EH (cell line): ENCODE measurements around the gene SFXN3.
"Not testable (repeated sequence)": the region's sequence is repeated elsewhere in the genome, so short reads cannot be mapped to it uniquely, and the experiment has no call there.

Experiments
- DNase-seq: peaks from one replicate; pipeline ENCODE4 v3.0.0-alpha.2; 2015; ENCODE audit warnings: low read depth

Gene SFXN3

DNA sequence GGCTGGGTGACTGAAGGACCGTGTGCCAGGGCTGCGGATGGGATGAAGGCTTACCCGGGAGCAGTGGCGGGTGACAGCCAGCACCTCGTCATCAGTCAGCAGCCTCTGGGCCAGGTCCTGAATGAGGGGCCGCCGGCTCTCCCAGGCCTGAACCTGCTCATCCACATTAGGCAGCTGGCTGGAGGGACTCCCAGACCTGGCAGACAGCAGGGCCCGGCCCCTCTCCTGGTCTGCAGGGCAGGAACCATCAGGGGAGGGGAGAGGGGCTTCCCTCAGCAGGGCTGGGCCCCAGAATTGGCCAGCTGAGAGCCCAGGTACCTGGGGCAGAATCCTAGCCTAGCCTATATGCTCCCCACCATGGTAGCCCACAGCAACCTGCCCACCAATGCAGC lies 15.5 kb upstream of the SFXN3 start:
- DNase-seq = no peak

DNA sequence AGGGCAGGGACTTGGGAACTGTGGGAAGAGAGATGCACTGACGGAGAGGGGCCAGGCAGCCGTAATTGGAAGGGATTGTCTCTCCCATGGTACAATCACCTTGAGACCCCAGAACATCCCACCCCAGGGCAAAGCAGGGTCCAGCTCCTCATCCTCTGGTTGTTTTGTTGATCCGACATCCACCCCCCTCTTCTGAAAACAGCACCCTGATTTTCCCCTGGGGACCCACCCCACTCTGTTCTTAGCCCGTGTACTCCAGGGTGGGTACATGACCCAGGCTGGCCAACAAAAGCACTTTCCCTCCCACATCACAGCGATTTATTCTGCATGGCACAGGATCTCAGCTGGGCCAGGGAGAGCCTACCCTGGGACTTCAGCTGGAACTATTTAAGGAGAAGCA lies 14.2 kb upstream of the SFXN3 start:
- no peak for DNase-seq

DNA sequence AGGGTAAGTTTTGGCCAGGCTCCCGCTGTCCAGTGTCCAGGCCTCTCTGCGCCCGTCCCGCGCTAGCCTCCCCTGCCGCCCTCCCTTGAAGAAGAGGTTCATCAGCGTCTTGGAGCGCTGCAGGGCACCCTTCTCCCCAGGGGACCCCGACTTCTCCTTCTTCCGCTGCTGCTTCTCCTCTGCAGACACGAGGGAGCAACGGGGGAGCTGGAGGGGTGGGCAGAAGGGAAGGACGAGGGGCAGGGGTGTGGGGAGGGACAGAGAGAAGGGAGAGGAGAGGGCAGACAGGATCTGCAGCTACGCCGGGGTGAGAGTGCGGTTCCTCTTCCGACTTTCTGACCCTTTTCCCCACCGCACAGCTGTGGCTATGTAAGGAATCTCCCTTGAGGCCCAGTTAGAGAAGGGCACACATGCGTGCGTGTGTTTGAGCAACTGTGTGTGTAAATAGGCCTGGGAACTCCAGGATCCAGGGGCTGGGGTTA lies 12.9 kb upstream of the SFXN3 start:
- no peak for DNase-seq

DNA sequence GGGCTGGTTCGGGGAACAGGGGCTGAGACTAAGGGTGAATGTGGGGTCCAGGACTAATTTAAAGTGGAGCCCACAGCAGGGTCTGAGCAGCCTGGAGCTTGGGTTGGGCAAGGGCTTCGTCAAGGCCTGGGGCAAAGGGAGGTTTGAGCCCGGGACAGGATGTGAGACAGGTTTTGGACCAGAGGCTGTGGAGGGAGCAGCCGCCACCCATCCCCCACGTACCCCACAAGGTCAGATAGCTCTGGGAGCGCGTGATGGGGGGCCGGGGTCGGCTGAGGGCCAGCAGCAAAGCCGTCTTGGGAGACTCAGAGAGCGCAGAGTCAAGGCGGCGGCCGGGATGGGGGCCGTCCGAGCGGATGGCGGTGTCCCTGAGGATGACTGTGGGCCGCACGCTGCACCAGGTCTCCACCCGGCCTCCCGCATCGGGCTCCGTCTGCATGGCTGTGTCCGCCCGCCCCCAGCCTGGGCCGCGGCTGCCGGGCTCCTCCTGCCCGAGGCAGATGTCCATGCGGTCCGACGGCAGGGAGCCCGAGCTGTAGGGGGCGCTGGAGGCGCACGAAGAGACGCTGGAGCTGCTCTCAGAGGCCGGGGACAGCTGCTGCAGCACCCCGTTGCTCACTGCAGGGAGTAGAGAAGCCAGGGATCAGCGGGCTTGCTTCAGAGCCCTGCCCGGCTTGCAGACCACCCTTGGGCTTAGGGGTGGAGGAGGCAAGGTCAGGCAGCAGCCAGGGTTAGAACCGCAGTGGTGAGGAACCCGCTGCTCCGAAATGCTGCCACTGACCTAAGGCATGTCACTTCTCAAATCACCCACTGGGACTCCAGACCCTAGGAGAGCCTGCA lies 12.2 kb upstream of the SFXN3 start:
- DNase-seq = peak; percentile 81

DNA sequence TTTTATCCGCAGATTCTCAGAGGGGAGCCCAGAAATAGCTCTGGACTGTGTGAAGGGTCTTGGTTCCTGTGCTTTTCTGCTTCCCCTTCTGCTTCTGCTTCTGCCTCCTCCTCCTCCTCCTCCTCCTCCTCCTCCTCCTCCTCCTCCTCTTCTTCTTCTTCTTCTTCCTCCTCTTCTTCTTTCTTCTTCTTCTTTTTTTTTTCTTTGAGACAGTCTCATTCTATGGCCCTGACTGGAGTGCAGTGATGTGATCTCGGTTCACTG lies 11.7 kb upstream of the SFXN3 start:
- no peak for DNase-seq

DNA sequence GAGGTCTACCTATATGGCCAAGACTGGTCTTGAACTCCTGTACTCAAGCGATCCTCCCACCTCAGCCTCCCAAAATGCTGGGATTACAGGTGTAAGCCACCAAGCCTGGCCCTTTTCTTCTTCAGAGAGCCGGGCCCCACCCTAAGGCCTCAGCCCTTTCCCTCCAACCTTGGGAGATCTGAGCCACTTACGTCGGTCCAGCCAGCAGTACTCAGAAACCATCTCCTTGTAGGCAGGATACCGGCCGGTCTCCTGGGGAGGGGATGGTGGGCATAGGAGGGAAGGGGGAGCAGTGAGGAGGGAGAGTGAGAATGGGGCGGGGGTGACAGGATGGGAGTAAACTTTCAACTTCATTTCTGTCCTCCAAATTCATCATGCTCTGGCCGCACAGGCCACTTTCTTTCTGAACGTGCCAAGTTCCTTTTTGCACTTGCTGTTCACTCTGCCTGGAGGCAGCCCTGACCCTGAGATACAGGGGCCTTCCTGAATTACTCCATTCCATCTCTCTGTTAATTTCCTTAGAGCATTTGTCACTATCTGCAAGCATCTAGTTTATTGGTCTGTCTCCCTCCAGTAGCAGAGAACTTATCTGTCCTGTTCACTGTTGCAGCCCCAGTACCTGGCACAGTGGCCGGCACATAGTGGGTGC lies 10.5 kb upstream of the SFXN3 start:
- DNase-seq = no peak

DNA sequence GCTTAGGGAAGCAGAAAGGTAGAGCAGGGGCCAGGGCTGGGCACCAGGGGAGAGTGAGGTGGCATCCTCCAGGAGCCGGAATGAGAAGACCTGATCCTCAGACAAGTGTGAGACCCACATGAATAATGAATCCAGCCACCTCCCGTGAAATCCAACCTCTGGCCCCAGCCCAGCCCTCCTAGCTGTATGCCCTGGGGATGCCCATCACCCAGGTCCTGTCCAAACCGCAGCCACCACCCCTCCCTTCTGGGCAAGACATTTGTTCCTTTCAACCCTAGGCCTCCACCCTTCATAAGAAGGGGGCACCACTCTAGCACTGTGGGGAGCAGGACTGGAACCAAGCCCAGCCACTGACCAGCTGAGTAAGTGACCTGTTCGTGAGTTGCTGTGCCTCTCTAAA lies 9.8 kb upstream of the SFXN3 start:
- no peak for DNase-seq

DNA sequence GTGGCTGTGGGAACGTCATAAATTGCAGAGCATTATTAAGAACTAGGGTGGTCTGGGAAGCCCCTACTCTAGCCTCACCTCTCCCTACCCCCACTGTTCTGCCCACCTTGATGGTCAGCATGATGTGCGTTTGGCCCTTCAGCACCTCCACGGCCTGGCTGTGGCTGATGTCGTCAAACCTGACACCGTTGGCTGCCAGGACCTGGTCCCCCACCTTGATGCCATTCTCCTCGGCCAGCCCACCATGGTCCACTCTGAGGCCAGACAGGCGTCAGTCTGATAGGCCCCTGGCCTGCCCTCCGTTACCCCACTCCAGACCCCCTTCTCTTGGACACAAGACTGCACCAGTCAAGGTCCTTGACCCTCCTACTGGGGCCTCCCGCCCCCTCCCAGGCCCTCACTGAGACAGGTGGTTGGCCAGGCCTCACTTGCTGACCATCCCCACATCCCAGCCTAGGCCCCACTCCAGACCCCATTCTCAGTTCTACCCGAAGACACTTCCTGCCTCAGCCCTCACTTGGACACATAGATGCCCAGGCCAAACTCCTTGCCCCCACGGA lies 9.3 kb upstream of the SFXN3 start:
- no peak for DNase-seq

DNA sequence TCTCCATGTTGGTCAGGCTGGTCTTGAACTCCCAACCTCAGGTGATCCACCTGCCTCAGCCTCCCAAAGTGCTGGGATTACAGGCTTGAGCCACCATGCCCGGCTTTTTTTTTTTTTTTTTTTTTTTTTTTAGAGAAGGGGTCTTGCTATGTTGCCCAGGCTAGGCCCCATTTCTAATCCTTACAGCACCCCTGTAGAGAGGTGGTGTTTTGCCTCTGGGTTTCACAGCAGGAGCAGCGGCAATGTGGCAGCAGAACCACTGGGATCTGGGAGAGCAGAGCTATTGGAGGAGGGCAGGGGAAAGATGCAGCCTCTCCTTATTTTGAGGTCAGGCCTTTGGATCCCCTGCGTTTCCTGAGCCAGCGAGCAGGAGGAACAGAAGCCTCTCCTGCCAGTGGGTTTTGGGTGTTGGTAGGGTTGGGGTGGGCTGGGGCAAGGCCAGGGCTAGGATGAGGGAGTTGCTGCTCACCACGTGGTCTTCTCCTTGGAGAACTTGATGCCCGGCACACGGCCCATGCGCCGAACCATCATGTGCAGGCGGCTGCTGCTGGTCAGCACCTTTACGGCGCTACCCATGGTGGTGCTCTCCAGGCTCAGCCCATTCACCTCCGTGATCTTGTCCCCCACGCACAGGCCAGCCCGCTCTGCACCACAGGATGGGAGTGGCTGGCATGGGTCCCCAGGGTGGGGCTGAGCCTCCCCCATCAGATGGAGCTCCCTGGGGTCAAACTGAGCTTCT lies 7.9 kb upstream of the SFXN3 start:
- no peak for DNase-seq

DNA sequence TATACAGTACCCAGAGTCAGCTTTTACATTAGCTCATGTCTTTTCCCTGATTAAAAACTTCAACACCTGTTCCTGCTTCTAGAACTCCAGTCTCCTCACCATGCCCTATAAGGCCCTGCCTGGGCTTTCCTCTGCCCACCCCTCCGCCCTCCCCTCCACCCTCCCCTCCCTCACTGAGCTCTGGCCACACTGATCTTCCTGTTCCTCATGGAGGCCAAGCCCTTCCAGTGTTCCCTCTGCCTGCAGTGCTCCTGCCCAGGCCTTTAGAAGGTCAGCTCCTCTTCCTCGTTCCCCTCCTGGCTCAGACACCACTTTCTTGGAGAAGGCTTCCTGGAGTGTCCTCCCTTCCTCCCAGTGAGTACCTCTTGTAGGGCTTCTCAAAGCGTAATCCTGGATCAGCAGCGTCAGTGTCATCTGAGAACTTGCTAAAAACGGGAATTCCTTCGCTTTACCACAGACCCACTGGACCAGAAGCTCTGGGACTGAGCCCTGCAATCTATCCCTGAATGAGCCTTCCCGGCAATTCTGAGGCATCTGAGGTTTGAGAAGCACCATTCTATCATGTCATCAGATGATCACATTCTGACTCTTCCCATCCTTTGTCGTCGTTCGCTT lies 3.8 kb upstream of the SFXN3 start:
- DNase-seq = peak; percentile 34

DNA sequence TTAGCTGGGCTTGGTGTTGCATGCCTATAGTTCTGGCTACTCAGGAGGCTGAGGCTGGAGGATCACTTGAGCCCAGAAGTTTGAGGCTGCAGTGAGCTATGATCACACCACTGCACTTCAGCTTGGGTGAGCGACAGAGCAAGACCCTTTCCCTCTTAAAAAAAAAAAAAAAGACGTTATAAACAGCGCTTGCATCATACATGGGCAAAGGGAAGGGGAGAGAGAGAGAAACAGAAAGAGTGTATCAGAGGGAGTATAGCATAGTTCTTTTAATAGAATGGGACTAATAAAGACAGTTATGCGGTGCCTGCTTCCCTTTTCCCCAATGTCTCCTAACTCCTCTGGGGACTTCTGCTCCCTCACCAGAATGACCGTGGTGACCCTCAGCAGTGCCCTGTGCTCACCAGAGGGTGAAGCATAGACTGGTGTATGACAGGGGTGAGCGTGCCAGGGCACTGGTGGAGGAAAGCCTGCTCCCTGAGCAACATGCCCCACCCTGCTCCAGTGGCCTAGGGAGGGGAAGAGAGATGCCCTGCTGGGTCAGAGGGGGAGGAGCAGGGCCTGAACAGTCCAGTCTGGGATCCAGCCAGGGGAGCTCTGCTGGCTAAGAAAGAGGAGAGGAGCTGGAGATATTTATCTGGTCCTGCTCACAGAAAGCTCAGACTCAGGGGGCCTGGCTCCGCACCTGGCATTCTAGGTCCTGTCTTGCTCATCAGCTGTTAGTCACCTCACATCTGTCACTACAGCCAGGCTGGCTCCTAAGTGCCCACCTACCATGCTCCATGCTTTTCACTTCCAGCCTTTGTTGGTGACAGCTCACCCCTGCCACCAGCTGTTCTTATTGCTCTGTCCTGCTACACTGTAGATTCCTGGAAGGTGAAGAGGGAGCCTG lies 2.3 kb upstream of the SFXN3 start:
- DNase-seq = no peak

DNA sequence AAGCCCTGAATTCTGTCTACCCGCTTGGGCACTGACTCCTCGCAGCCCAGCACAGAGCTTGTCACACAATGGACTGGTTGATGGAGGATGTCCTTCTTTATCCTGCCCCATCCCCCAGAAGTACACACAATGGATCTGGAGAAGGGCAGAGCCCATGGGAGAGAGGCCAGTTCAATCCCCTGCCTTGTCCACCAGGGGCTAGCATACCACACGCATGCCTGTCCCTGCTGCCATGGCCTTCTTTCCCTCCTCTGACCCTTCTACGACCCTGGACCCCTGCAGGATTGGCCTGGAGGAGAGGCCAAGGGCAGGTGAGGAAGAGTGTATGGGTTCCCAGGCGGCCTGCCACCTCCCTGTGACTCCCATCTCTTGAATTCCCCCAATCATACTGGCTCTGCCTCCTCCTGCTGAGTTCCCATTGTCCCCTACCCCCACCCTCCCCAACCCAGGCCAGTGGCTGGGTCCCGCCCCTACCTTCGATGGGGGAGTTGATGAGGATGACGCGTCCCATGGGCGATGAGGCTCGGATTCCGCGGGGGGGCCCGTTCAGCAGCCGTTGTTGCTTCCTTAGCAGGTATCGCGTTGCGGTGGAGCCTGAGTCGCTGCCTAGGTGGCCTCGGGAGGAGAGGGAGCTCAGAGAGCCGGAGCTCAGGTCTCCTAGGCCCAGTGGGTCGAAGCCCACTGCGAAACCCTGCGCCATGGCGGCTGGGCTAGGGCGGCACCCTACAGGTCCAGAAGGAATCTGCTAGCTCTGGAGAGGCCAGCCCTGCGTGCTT lies 1.3 kb upstream of the SFXN3 start:
- DNase-seq = no peak

DNA sequence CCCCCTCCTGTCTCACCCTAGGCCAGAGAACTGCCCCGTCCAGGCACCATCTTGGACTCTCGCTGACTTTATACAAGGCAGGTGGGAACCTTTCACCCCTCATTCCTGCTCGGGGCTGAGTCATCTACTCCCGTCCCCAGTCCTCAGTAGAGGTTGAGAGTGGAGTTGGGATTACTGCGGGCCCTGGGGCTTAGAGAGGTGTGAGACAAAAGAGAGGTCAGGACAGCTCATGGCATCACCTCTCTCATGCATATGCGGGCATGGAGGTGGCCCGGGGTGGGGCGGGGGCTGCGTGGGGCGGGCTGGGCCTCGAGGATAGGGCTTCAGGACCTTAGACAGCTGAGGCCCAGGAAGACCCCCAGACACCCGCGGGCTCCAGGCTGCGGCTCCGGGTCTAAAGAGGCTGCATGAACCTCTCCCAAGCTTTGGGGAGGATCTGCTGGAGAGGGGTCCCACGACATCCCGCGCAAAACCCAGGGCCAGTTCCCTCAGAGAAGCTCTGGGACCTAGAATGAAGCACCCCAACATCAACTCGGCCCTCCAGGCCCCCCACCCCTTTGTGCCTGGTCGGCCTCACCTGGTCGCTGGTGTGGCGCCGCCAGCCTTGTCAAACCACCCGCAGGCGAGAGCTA lies 422 bp upstream of the SFXN3 start:
- DNase-seq = no peak

DNA sequence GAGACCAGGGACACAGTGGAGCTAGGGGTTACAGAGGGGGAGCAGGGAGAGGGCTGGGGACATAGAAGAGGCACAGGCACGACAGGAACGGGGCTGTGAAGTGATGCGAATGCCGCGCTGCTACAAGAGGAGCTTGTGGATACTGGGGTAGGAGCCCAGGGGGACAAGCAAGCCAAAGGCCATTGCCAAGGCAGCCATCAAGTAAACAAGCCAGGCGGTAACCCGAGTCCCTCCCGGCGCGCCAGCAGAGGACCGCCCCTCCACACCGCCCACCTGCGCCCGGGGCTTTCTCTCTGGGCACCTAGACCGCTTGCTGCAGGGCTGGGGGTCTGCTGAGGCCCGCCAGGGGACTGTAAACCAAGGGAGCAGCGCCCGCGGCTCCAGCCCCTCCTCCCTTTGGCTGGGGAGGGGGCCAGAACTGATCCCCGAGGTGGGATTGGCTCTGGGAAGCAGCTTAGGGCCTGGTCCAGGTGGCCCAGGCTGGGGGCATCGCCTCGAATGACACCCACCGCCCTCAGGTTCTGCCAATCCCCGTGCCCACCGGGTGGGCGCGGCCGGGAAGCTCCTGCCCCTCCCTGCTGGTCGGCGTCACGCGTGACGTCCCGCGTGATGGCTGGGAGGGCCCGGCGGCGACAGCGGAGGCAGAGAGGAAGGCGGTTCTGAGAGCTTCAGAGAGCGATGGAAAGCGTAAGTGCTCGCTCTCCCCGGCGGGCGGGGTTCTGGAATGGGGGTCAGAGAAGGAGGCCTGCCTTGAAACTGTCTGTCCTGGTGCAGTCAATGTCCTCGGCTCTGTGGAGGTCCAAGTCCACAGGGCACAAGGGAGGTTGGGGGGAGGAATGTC lies 982 bp downstream of the SFXN3 start:
- DNase-seq = peak; percentile 77

DNA sequence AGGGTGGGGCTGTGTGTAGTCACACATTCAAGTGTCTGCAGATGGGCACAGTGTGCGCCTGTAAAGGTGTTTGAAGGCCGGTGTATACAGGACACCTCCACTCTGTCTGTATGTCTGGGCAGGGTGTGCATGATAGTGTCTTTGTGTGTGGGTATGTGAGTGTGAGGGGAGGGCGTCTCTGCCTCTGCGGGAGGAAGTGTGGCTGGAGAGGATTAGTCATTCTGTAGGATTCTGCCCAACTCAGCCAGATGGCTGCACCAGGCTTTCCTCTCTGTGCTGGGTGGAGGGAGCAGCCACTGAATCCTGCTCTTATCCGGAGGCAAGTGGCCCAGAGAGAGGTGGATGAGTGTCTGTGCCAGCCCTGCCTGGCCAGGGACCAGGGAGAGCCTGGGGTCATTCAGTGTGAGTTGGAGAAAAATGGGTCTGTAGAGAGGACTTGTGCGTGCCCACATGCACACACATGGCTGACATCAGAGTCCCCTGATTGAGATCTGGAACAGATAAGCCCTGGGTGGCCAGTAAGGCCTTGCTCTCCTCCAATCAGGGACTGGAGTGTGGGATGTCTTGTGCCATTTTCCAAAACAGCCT lies 1.7 kb downstream of the SFXN3 start:
- peak; percentile 94 for DNase-seq

DNA sequence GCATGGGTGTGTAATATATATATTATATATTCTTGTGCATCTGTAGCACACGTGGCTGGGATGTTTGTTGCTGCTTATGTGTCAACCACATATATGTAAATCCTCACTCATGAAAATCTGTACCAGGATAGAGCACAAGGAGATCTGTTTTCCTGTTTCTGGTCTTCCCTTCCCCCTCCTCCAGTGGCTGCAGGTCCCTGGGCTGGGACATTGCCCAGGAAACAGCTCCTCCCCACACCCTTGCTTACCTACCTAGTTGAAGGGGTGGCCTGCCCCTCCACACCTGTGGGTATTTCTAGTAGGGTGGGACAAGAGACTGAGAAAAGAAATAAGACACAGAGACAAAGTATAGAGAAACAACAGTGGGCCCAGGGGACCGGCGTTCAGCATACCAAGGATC lies 2.2 kb downstream of the SFXN3 start:
- no peak for DNase-seq

DNA sequence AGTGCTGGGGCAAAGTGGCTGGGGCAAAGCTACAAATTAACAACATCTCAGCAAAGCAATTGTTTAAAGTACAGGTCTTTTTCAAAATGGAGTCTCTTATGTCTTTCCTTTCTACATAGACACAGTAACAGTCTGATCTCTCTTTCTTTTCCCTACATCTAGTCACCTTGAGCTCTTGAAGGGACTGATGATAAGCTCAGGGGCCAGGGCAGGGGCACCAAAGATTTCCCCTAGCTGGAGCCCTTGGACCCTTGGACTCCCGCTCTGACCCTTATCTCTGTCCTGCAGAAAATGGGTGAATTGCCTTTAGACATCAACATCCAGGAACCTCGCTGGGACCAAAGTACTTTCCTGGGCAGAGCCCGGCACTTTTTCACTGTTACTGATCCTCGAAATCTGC lies 3.4 kb downstream of the SFXN3 start:
- DNase-seq = not testable (repeated sequence)

DNA sequence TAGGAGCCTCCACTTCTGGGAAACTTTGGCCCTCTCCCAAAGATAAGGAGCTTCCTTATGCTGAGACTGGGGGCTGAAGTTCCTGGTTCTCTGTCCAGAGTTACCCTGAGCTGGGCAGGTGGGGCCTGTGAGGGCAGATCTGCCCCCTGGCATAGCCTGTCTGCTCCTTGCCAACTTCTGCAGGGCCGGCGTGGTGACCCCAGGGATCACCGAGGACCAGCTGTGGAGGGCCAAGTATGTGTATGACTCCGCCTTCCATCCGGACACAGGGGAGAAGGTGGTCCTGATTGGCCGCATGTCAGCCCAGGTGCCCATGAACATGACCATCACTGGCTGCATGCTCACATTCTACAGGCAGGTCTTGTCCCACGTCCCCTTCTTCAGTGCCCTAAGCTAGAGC lies 4.3 kb downstream of the SFXN3 start:
- DNase-seq = no peak
